M059J (cell line): ENCODE data around the gene MASTL. TPM values are rescaled to one million over a fixed set of nuclear protein-coding genes. Genes with fewer than 3 reads are reported as not detected.
"Not testable (repeated sequence)": the region's sequence is repeated elsewhere in the genome, so short reads cannot be mapped to it uniquely, and the experiment has no call there.

Experiments used
- DNase-seq: peaks from one replicate; pipeline ENCODE4 v3.0.0-alpha.2; 2012; ENCODE audit warnings: low read depth
- total RNA-seq: library from RNA; depleted of rRNA; stranded (reverse); fragments of >200 nt; shearing (Covaris generic); gene quantifications from 2 replicates; pipeline ENCODE4 v1.2.3, GENCODE V29; 2014; rRNA removed

MASTL gene
- 22.0 and 26.1 TPM in 2 replicates for total RNA-seq

GRCh38 chr10:27155066-27155754 lies at the start of gene MASTL:
Gene MASTL (plus strand): TSS chr10:27155352. CDS start chr10:27155427, 75 bp downstream.
- DNase-seq: peak; percentile 84

DNA sequence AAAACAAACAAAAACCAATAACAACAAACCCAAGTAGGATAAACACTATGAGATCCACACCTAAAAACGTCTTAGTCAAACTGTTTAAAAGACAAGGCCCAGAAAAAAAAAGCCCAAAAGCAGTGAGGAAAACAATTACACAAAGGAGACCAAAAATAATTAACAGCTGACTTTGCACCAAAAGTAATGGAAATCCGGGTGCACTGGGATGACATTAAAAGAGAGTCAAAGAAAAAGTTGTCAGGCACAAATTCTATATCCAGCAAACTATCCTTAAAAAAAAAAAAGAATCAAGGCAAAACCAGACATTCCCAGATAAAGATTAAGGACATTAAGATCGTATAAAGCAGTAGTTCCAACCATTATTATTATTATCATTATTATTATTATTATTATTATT lies 47.0 kb upstream of the MASTL start:
- no peak for DNase-seq

DNA sequence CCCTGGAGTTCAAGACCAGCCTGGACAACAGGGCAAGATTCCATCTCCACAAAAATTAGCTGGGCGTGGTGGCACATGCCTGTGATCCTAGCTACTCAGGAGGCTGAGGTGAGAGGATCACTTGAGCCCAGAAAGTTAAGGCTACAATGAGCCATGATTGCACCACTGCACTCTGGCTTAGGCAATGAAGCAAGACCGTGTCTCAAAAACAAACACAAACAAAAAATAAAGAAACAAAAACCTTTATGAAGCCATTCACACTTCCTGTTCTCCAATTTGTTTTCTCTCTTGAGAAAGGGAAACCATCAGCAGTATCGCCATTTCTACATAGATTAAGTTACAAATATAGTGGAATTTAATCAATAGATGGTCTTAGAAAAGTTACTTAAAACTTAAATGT lies 20.8 kb upstream of the MASTL start:
- no peak for DNase-seq

GRCh38 chr10:27138277-27138676 lies 16.9 kb upstream of the MASTL start:
- DNase-seq: no peak

- DNase-seq: no peak
These were observed 11.5 kb upstream of the MASTL start for GRCh38 chr10:27143686-27144085.

DNA sequence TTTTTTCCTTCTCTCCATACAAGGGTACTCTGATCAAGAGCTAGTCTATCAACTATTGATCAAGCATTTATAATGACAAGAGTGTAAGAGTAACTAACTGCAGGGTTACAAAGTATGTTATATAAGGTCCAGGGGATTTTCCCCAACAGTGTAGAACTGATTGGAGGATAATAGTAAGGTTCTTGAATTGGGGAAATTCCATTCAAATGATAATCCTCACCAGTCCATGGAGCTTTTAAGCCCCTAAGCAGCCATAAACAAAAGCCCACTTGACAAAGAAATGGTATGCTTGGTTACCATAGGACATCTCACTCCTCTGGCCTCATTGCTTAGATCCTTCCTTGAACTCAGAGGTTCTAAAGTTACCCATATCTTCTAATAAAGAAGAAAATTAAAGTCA lies 9.2 kb upstream of the MASTL start:
- DNase-seq: no peak

DNA sequence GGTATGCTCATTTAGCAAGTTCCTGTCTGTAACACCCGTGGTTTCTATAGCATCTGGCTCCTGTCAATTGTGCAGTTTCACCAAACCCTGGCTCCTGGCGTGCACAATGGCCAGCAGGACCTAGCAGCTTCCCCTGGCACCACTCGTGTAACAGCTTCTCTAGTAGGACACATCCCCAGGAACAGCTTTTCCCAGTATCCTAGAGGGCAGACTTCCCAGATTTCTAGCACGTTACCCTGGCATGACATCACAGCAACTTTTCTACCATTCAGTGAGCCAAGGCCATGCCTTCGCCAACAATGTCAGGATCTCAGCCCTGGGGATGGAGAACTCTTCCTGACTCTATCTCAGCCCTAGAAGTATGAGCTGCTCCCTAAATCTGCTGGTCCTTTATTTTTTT lies 7.5 kb upstream of the MASTL start:
- no peak for DNase-seq

DNA sequence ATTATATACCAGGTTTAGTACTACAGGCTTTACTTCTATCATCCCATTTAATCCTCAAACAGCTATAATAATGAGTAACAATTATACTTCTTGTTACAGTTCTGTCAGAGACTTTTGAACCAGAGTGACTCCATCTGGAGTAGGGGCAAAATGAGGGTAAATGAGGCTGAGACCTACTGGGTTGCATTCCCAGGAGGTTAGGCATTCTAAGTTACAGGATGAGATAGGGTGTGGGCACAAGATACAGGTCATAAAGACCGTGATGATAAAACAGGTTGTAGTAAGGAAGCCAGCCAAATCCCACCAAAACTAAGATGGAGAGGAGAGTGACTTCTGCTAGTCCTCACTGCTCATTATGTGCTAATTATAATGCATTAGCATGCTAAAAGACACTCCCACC lies 4.9 kb upstream of the MASTL start:
- DNase-seq: no peak

GRCh38 chr10:27152687-27153086 lies 2.5 kb upstream of the MASTL start:
- no peak for DNase-seq

DNA sequence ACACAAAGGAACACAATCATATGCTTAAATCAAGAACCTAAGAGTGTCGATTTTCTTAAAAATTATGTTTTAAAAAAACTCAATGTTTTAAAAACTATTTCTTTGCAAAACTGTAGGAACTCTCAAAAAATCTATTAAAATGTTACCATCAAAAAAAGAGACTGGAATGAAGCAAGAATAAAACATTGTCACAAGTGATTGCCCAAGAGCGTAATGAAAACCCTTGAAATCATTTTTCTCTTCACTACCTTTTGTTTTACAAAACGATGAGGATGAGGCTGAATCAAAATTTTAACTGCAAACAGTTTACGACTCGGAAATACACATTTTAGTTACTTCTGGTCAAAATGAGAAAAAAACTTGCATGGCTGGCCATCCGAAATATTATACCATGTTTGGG lies 1.8 kb upstream of the MASTL start:
- DNase-seq: no peak

- DNase-seq: peak; percentile 18
These were observed 1.3 kb upstream of the MASTL start for GRCh38 chr10:27153845-27154193.

DNA sequence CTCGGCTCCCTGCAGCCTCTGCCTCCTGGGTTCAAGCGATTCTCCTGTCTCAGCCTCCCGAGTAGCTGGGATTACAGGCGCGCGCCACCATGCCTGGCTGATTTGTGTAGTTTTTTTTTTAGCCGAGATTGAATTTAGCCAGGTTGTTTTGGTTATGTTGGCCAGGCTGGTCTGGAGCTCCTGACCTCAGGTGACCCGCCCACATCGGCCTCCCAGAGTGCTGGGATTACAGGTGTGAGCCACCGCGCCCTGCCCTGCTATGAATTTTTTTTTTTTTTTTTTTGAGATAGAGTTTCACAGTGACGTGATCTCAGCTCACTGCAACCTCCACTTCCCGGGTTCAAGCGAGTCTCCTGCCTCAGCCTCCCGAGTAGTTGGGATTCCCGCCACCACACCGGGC lies 1.4 kb downstream of the MASTL start:
- DNase-seq: not testable (repeated sequence)

- no peak for DNase-seq
These were observed 2.0 kb downstream of the MASTL start for GRCh38 chr10:27157150-27157549.

- no peak for DNase-seq
These were observed 3.3 kb downstream of the MASTL start for GRCh38 chr10:27158421-27158820.

DNA sequence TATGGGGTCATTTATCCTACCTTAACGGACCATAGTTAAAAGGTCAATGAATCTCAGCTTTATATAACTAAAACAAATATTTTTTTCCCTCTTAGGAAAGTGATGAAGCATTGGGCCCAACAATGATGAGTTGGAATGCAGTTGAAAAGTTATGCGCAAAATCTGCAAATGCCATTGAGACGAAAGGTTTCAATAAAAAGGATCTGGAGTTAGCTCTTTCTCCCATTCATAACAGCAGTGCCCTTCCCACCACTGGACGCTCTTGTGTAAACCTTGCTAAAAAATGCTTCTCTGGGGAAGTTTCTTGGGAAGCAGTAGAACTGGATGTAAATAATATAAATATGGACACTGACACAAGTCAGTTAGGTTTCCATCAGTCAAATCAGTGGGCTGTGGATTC lies 14.7 kb downstream of the MASTL start:
- DNase-seq: no peak

- DNase-seq: no peak
These were observed 33.1 kb downstream of the MASTL start for GRCh38 chr10:27188259-27188658.

GRCh38 chr10:27188897-27189296 lies 33.7 kb downstream of the MASTL start:
- DNase-seq: no peak

DNA sequence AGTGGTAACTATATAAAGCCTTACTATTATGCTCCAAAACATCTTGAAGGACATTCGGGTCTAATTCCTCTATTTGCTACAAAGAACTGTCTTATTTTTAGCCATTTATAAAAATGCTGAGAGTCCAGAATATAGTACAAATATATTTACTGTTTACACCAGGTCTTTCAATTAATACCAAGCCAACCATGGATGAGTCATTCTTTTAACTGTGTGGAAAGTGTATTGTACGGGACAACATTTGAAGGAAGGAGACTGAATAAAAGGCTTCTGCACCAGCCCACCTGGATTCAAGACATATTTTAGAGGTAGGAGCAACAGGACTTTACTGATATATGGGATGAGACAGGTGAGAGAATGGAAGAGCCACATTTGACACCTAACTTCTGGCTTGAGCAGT lies 35.4 kb downstream of the MASTL start:
- DNase-seq: peak; percentile 47

- peak; percentile 92 for DNase-seq
These were observed 37.1 kb downstream of the MASTL start for GRCh38 chr10:27192284-27192683.

DNA sequence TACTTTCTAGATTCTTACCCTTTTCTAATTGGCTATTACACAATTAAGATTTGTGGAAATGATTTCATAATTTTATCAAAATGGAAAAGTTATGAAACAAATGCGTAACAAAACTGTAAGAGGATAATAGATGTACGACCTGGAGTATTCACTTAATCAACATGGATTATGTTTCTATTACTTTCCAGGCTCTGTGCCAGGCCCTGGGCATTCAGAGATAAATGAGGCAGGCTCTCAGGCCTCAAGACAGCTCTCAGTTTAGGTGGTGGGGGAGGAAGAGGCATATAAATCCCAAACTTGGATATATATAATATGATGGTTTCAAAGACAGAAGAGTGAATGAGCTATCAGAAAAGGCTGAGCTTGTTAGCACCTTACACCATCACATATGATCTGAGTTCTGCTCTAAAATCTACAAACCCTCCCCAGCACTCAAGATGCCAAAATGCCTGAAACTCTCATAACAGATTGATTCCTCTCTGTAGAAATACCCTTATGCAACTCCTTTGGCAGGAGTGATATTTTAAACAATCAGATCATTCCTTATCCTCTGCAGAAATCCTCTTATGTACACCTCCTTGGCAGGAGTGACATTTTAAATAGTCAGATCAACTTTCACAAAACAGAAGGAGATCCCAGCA lies 42.9 kb downstream of the MASTL start:
- no peak for DNase-seq

- no peak for DNase-seq
These were observed 48.7 kb downstream of the MASTL start for GRCh38 chr10:27203806-27204205.

DNA sequence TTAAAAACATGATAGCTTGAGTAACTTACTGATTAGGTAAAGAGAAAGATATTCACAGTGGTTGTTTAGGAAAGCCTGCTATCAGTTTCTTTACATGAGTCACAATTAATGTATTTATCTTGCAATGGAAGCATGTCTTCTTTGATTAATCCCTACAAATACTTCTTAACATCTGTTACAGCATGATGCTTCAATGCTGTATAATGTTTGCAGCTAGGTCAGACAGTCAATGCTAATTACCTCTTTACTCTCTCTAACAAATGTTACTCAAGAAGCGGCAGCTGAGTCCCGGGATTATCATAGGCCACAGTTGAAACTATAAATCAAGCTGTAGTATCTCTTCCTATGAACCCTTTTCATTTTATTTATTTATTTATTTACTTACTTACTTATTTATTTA lies 52.2 kb downstream of the MASTL start:
- no peak for DNase-seq

- peak; percentile 34 for DNase-seq
These were observed 68.8 kb downstream of the MASTL start for GRCh38 chr10:27223964-27224363.
